Measurements from ENCODE around the gene GRK7.

Gene GRK7

DNA sequence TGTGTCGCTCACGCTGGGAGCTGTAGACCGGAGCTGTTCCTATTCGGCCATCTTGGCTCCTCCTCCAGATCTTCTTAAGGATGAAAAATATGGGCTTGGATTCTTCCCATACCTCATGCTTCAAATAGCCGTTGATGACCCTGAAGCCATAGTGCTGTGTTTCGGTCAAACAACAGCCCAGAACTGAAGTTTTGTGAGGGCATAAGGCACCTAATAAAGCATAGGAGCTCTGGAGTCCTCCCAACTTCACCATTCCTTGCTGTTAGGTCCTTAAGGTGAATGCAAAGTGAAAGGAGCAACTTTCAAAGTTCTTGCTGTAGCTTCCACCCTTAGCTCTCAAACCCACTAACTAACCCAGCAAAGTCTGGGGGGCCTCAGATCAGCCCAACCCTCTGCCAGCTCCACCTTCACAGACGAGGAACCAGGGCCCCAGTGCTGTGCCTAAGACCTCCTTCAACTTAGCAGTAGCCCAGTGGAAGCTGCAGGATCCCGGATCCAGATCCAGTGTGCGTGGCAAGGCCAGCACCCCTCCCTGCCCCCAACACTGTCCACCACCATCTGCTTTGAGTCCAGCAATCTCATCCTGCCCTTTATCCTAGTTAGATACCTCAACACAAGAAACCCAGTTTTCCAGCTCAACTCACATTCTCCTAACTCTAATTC lies at the start of gene GRK7:
GRK7 (plus strand) TSS at position 321 of the 663 bp plus-strand sequence. CDS start 14,877 bp downstream, outside the sequence.
- H3K4me3 ChIP-seq: no peak within 1 kb of the TSS
- H3K4me1 ChIP-seq: no peaks in the 10 kb centered on the region
- intact Hi-C loops (cut with DNase I; ENCODE audit: low total_unique reads): no loop called here
- no peaks in the 10 kb centered on the region for H3K27me3 ChIP-seq
- H3K36me3 ChIP-seq: no peaks in the 10 kb centered on the region
- H3K27ac ChIP-seq: no peak within 1 kb of the TSS
- DNase-seq: no peak
- no peaks in the 10 kb centered on the region for H3K9me3 ChIP-seq
- TF ChIP-seq, protein P1, sequence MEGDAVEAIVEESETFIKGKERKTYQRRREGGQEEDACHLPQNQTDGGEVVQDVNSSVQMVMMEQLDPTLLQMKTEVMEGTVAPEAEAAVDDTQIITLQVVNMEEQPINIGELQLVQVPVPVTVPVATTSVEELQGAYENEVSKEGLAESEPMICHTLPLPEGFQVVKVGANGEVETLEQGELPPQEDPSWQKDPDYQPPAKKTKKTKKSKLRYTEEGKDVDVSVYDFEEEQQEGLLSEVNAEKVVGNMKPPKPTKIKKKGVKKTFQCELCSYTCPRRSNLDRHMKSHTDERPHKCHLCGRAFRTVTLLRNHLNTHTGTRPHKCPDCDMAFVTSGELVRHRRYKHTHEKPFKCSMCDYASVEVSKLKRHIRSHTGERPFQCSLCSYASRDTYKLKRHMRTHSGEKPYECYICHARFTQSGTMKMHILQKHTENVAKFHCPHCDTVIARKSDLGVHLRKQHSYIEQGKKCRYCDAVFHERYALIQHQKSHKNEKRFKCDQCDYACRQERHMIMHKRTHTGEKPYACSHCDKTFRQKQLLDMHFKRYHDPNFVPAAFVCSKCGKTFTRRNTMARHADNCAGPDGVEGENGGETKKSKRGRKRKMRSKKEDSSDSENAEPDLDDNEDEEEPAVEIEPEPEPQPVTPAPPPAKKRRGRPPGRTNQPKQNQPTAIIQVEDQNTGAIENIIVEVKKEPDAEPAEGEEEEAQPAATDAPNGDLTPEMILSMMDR (IDR thresholded peaks at IDR 0.05): no peak

GRCh38 chr3:141714671-141715070 lies 48.5 kb upstream of the GRK7 start:
- Histone ChIP-seq H3K9me3 (no peaks in the 10 kb centered on the region), H3K27me3 (no peaks in the 10 kb centered on the region), H3K36me3 (no peaks in the 10 kb centered on the region), H3K4me3 (no peak overlapping the region), H3K4me1 (peaks cover 0 to 21% (median 8%) of the 10 kb centered on the region in 4 donors), H3K27ac (no peak overlapping the region)
- intact Hi-C loops (cut with DNase I; ENCODE audit: low total_unique reads): no loop called here
- DNase-seq: no peak
- TF ChIP-seq, protein P1 (IDR thresholded peaks at IDR 0.05): no peak

DNA sequence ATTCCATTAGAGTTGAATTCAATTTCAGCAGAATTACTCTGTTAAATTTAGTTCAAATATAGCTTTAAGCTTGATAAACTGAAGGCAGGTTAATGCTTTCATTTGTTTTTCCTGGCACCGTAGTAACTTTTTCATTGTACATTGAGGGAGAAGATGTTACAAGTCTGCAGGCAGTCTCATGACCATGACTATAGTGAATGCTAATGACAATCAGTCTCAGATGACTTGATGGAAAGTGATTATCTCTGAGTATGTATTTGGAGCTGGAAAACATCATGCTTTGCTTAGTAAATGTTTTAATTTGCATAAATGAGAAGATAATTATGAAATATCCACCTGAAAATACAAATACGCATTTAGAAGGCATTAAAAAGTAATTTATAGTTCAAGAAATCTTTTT lies 41.1 kb upstream of the GRK7 start:
- Histone ChIP-seq H3K27me3 (no peaks in the 10 kb centered on the region), H3K4me1 (peaks cover 0 to 27% (median 3%) of the 10 kb centered on the region in 4 donors), H3K4me3 (no peak overlapping the region), H3K36me3 (no peaks in the 10 kb centered on the region), H3K9me3 (no peaks in the 10 kb centered on the region), H3K27ac (no peak overlapping the region)
- TF ChIP-seq, protein P1 (IDR thresholded peaks at IDR 0.05): no peak
- no peak for DNase-seq
- intact Hi-C loops (cut with DNase I; ENCODE audit: low total_unique reads): no loop called here

DNA sequence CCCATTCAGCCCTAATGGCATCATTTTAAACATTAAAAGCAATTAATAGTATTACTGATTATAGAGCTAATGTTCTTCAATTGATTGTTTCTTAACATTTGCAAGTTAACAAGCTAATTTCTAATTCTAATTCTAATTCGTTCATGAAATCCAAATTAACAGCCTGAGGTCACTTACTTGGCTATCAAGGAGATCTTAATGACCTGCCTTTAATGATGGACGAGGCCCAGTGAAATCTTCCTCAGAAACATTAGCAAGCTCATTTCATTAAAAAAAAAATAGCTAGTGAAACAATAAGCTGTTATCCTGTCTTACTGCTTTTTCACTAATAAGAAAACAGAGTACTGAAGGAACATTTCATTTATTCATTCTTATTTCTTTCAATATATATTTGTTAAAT lies 40.6 kb upstream of the GRK7 start:
- Histone ChIP-seq H3K4me1 (peaks cover 0 to 27% (median 3%) of the 10 kb centered on the region in 4 donors), H3K36me3 (no peaks in the 10 kb centered on the region), H3K27me3 (no peaks in the 10 kb centered on the region), H3K9me3 (no peaks in the 10 kb centered on the region), H3K4me3 (no peak overlapping the region), H3K27ac (peak overlapping the region in 1 of 2 donors; percentile 73)
- no peak for DNase-seq
- intact Hi-C loops (cut with DNase I; ENCODE audit: low total_unique reads): no loop called here
- TF ChIP-seq, protein P1 (IDR thresholded peaks at IDR 0.05): no peak

DNA sequence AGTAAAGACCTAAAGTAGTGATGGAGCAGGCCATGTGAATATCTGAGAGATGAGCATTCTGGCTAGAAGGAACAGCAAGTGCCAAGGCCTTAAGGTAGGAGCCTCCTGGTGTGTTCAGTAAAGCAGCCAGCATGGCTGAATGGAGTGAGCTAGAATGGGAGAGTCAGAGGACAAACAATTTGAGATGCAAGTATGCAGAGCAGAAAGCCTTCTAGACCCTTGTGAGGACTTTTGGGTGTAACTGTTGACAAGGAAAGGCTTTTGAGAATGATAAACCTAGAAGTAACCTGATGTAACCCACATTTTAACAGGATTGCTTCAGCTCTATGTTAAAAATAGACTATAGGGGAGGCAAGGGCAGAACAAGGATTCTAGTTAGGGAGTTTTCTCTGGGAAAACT lies 40.0 kb upstream of the GRK7 start:
- intact Hi-C loops (cut with DNase I; ENCODE audit: low total_unique reads): no loop called here
- no peak for DNase-seq
- peaks cover 0 to 29% (median 3%) of the 10 kb centered on the region in 4 donors for H3K4me1 ChIP-seq
- peak overlapping the region in 1 of 2 donors; percentile 73 for H3K27ac ChIP-seq
- TF ChIP-seq, protein P1 (IDR thresholded peaks at IDR 0.05): no peak
- H3K27me3 ChIP-seq: no peaks in the 10 kb centered on the region
- no peaks in the 10 kb centered on the region for H3K9me3 ChIP-seq
- H3K4me3 ChIP-seq: no peak overlapping the region
- no peaks in the 10 kb centered on the region for H3K36me3 ChIP-seq
